HG02852 (cell line): ENCODE measurements around the gene EPHA6.
"Not testable (repeated sequence)": the region's sequence is repeated elsewhere in the genome, so short reads cannot be mapped to it uniquely, and the experiment has no call there.

Source experiments
- ATAC-seq: cut with Tn5 transposase; IDR thresholded peaks from one replicate; pipeline ENCODE4 v1.9.1; 2021; ENCODE audit warnings: mild to moderate bottlenecking, moderate library complexity; ENCODE audit not compliant: unreplicated experiment

The EPHA6 gene

DNA sequence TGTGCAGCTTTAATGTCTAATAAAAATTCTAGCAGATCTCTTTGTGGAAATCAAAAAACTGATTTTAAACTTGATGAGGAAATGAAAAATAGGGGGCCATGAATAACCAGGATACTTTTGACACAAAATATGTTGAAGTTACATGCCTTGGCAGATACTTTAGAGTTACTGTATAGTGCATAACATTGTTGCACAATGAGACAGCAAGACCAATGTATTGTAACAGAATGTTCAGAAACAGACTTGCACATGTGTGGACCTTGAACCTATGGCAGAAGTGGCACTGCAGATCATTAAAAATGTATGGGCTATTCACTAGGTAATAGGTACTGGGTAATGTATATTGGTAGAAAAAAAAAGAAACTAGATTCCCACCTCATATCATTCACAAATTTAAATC lies 607.2 kb downstream of the EPHA6 start:
- ATAC-seq = no peak

DNA sequence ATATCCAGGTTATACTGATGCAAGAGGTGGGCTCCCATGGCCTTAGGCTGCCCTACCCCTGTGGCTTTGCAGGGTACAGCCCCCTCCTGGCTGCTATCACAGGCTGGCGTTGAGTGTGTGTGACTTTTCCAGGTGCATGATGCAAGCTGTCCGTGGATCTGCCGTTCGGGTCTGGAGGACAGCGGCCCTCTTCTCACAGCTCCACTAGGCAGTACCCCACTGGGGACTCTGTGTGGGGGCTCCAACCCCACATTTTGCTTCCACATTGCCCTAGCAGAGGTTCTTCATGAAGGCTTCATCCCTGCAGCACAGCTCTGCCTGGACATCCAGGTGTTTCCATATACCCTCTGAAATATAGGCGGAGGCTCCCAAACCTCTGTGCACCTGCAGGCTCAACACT lies 610.6 kb downstream of the EPHA6 start:
- ATAC-seq = no peak

DNA sequence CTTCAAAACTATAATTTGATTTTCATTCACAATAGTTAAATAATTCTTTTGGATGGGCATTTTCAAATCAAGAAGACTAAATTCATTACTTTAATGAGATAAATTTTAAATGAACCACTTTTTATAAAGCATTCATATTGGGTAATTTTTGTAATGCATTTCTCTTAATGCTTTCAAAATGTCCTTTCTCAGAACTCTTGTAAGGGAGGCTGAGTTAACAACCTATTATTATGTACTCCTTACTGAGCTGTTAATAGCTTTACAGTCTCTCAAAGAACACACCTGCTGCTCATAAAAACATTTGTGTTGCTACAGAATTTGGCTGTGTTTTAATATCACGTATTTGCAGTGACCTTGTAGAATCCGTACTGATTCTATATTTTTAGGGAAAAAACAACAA lies 616.2 kb downstream of the EPHA6 start:
- ATAC-seq = no peak

DNA sequence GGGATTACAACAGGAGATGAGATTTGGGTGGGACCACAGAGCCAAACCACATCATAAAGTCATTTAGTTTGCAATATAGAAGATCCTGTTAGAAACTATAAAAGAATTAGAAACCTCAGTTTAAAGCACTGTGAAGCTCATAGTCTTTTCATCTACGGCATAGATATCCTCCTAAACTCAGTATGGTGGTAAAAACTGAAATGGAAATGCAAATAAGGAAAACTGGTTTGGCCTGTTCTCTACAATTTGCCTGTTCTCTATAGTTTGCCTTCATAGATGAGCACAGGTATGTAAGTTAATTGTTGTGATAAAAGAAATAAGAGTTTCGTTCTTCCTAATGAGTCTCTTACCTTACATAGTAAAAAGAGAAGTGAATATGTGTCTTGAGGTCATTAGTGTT lies 618.5 kb downstream of the EPHA6 start:
- ATAC-seq = no peak

DNA sequence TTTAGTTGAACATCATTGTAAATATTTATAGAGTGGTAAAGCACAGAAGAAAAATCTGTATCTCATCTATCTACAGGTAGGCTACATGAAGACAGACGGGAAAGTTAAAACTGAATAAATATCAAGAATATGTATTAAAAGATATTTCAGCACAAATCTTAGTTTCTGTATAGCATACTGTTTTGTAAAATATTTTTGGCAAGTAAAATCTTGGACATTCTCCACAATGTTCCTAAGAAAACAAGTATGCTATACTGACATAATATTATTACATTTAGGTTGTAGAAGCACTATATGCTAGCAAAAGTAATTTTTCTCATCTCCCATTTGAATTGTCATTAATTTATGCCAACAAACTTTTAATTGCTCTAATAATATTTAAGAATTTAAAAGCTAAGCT lies 623.7 kb downstream of the EPHA6 start:
- no peak for ATAC-seq

DNA sequence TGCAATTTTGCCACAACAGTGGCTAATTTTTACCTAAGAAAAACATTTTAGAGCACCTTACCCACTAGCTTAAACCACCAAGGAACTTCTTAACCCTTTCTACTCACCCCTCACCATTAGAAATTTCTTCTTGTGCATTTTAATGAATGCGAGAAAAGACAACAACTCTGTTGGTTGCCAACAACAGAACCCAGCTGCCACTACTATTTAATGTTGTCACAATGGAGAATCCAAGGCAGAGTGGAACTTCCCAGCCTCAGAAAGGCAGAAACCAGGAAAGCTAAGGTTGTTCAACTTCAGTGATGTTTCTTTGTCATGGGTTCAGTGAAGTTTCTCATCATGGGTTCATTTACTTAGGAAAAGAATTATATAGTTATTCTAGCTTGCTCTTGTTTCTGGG lies 625.0 kb downstream of the EPHA6 start:
- no peak for ATAC-seq

DNA sequence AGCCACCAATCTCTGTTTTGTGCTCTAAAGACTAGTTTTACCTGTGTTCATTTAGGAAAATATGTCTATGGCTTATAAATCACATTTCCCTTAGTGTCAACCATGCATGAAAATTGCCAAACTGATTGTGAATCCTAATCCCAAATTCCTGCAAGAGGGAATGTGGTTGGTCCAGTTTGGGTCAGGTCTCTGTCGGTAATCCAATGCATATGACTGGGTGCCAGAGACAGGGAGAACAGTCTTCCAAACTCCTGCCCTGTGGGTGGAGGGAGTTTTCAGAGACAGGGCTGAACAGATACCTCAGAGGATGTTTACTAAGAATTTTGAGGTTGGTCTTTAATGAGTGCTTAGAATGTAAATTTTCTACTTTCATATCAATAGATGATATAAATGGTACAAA lies 649.6 kb downstream of the EPHA6 start:
- no peak for ATAC-seq

DNA sequence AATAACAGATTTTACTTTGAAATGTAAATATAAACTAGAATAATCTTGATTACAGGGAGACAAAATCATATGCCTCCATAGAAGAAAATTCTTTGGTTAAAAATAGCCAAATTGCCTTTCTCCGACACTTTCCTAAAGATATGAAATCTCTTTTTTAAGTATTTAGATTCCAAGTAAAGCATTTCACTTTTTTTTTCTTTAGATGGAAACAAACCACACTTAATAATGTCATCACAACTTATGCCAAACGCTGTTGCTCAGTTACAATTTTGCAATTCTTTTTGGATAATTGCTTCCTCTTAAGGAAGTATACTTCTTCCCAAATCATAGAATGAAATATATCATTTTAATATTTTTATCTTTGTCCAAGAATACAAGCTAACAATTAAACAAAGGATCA lies 656.1 kb downstream of the EPHA6 start:
- ATAC-seq = no peak

DNA sequence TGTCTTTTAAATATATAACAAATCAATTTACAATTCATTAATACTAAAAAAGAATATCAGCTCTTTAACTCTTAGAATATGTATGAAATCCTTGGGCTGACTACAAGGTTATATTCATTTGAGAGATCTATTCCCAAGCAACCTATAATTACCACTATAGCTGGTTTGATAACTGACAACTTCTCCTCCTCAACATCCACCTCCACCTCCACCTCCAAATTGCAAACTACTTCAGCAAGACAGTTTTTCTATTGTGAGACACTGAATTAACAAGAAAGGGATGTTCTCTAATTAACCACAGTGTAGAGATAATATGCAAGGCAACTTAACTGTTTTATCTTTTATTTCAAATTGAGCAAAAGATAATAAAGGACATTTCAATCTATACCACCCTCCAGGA lies 665.3 kb downstream of the EPHA6 start:
- ATAC-seq = no peak

DNA sequence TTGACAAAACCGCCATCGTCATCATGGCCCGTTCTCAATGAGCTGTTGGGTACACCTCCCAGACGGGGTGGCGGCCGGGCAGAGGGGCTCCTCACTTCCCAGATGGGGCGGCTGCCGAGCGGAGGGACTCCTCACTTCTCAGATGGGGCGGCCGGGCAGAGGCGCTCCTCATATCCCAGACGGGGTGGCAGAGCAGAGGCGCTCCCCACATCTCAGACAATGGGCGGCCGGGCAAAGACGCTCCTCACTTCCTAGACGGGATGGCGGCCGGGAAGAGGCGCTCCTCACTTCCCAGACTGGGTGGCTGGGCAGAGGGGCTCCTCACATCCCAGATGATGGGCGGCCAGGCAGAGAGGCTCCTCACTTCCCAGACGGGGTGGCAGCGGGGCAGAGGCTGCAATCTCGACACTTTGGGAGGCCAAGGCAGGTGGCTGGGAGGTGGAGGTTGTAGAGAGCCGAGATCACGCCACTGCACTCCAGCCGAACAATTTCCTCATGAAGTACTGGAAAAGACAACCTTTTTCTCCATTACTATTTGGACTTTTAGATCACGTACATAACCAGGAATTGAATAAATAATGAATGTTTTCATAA lies 666.4 kb downstream of the EPHA6 start:
- ATAC-seq = not testable (repeated sequence)

DNA sequence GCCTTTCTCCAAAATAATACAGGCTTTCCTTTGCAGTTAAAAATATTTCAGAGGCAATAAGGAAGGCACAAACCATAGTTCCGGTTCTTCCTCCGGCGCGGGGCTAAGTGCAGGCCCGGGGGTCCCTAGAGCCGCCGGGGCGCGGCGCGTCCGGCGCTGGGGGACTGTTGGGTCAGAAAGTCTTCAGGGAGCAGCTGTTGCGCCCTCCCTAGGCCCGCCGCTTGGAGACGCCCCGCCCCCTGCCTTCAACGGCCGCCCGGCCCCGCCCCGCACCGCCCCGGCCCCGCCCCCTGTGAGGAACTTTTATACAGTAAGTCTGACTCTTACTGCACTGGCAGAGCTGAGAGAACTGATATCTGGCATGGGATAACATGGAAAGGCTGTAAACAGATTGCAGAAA lies 667.0 kb downstream of the EPHA6 start:
- ATAC-seq = no peak

DNA sequence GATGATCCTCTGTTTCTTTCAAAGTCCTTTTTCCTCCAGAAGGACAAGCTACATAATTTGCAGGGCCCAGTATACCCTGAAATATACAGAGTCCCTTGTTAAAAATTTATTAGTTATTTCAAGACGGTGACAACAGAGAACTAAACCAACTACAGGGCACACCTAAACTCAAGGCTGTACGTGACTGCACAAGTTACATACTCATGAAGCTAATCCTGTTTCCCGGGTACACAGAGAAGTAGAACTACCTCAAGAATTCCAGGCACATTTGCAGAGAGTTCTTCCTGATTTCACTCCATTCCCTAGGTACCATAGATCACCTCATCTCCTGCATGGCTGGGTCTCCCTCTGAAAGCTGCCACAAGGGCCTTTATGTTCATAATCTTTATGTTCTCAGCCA lies 670.8 kb downstream of the EPHA6 start:
- ATAC-seq = no peak

DNA sequence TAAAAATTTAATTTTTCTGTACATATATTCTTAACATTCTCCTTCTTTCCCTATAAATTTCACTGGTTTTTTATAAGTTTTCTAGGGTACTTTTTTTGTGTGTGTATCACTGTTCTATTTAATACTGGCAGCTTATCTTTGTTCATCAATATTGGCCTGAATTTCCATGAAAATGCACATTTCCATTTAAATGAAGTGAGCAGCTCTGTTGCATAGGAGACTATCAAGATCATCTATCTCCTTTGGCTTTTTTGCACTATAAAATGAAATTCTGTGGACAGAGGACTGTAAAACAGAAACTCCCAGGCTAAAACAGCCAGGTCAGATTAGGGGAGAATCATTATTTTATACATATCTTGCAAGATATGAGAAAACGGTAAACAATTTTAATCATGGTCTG lies 673.2 kb downstream of the EPHA6 start:
- no peak for ATAC-seq

DNA sequence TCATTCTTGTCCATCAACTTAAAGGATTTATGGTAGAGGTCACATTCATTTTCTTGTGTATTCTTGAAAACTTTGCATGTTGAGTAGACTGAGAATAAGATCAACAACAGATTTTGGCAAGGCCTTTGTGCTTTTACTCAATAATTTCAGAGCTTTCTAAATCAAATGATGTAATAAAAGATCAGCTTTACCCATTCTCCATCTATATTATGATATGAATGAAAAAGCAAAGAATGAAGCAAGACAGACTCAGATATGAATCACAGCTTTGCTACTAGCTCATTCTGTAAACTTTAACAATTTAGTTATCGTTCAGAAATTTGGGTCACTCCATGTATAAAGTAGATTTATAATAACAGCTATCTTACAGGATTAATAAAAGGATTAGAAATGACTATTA lies 674.3 kb downstream of the EPHA6 start:
- no peak for ATAC-seq

DNA sequence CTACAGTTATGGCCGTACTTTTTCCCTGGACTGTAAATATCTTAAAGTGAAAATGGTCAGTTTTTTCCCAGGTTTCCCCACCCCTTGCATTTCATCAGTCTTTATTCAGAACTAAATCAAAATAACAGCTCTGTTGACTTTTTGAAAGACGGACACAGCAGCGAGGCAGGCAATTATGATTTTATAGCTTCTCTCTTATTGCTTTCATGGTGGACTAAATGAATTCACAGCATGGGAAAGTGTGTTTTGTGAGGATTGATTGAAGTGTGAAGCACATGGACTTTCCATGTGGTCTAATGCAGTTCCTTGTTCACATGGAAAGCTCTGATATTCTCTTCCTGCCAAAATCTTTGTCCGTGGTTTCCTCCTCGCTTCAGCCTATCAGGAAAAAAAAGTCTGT lies 681.5 kb downstream of the EPHA6 start:
- ATAC-seq = no peak

DNA sequence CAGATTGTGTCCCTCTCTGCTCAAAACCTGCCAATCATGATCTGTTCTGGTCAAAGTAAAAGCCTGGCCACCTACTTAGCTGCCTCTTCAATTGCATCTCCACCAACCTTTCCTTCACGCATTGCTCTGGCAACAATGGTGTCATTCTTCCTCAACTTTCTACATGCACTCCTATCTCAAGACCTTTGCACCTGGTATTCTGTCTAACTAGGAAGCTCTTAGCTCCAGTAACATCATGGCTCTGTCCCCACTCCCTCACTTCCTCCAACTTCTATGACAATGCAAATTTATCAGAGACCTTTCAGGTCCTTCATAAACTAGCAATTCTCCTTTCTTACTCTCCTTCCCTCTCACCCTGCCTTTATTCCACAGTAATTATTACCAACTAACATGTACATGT lies 682.7 kb downstream of the EPHA6 start:
- ATAC-seq = no peak

DNA sequence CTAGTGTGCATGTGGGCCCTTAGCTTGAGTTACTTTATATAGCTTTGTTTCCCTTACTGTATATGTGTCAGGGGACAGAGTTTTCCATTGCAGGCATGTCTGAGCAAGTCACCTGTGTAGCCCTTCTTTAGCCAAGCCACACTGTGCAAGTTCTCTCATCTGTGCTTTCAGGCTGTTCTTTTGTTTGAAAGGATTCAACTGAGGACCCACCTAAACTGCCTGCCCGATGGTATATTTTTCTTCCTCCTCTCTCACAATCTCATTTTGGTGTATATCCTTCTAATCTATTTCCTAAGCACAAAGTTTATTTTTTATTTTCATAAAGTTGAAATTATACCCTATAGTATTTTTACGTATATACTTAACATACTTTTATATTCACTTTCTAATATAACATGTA lies 690.1 kb downstream of the EPHA6 start:
- ATAC-seq = no peak

DNA sequence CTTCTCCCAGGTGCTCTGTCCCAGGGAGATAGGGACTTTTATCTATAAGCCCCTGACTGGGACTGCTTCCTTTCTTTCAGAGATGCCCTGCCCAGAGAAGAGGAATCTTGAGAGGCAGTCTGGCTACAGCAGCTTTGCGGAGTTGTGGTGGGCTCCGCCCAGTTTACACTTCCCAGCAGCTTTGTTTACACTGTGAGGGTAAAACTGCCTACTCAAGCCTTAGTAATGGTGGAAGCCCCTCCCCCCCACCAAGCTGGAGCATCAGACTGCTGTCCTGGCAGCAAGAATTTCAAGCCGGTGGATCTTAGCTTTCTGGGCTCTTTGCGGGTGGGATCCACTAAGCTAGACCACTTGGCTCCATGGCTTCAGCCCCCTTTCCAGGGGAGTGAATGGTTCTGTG lies 696.4 kb downstream of the EPHA6 start:
- no peak for ATAC-seq

DNA sequence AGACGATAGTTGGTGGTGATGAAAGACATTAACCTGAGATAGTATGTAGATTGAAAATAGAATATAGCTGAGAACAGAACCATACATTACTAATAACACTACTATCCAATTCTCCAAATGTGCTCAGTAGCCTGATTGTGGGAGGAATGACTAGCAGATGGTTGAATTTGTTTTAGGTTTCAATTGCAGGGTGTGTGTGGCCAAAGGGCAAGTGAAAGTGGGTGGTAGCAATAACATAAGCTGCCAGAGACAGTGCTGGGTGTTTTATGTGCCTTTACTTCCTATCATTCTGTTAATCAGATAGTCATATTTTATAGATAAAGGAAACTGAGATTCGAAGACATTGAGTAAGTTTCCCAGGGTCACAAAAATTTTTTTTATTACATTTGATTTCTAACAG lies 700.7 kb downstream of the EPHA6 start:
- peak; percentile 52 for ATAC-seq

DNA sequence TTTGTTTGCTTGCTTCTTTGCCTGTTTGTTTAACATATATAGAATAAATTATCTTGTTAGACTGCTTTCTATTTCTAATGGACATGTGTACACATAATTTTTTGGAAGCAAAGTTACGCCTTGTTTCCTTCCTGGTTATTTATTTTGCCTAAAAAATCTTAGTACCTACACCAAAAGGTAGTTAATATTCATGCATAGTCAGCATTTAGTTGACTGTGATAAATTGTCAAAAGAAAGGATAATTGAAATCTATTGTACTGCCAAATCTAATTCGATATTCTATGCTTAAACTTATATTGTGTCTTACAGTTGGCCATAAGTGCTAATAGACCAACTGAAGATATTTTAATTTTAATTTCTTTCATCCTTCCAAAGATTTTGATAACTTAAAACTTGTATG lies 716.3 kb downstream of the EPHA6 start:
- no peak for ATAC-seq

DNA sequence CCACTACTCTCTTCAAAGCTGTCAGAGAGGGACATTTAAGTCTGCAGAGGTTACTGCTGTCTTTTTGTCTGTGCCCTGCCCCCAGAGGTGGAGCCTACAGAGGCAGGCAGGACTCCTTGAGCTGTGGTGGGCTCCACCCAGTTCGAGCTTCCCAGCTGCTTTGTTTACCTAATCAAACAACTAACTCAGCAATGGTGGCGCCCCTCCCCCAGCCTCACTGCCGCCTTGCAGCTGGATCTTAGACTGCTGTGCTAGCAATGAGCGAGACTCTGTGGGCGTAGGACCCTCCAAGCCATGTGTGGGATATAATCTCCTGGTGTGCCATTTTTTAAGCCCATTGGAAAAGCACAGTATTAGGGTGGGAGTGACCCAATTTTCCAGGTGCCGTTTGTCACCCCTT lies 733.2 kb downstream of the EPHA6 start:
- not testable (repeated sequence) for ATAC-seq

DNA sequence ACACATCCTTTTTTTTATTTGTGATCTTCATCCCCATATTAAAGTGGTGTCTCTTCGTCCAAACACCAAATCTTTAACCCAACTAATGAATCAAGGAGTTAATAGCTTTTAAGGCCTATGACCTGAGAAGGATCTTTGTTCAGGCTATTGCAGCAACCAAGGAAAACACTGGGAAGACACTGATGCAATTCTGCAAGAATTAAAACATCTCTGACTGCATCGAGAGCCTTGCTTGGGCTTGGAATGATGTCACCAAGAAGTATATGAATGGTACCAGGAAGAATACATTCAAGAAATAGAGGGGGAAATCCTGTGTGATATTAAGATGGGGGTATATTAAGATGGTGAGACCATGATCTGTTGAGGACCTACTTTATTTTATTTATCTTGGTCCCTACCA lies 736.0 kb downstream of the EPHA6 start:
- no peak for ATAC-seq

DNA sequence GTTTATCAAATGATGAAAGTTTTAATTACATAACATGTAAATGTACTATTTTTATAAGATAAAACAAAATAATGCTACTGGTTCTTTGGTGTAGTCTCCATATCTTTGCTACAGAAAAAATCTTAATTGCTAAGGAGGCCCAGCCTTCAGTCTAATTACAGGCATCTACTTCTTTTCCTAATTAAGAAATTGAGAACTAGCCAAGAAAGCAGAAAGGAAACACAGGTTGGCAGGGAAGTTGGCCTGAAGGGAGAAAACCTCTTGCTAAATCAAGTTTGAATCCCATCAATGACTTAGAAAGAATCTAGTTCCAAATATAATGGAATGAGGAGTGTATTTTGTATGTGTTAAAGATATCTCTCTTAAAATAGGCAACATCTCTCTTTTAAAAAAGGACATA lies 737.8 kb downstream of the EPHA6 start:
- ATAC-seq = no peak

DNA sequence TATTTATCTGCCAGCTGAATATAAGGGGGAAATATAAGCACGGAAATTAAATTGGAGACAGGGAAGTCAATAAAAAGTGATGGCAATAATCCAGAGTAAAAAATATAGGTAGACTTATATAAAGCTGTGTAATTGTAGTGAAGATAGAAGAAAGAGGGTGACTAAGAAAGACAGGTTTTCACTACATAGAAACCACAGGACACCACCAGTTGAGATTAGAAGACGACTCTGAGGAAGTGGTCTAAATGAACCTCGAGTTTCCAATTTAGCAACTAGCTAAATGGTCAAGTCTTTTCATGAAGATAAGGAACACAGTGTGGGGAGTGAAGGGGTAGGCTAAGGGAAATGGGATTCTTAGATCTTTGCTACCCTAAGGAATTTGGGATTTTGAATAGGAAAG lies 761.3 kb downstream of the EPHA6 start:
- no peak for ATAC-seq
